Mesendoderm (in vitro differentiated cells): ENCODE results near the gene KIF18A.
"Not testable (repeated sequence)": the region's sequence is repeated elsewhere in the genome, so short reads cannot be mapped to it uniquely, and the experiment has no call there.

Experiments used
- DNase-seq: peaks from one replicate; pipeline ENCODE4 v3.0.0; 2013
- H2AK5ac ChIP-seq: 2 replicates; pipeline ENCODE4 v1.6.1; 2013; ENCODE audit warnings: low read length, inconsistent platforms
- H2BK120ac ChIP-seq: 2 replicates; pipeline ENCODE4 v1.6.1; 2013; ENCODE audit warnings: low read depth, mild to moderate bottlenecking, low read length, moderate library complexity, mixed read lengths
- H2BK15ac ChIP-seq: replicated peaks from 2 replicates; pipeline ENCODE4 v1.6.1; 2013; ENCODE audit warnings: low read depth, mild to moderate bottlenecking, moderate library complexity
- H2BK5ac ChIP-seq: 2 replicates; pipeline ENCODE4 v1.6.1; 2013; ENCODE audit warnings: low read length, inconsistent platforms
- H3K18ac ChIP-seq: 2 replicates; pipeline ENCODE4 v1.6.1; 2013; ENCODE audit warnings: mild to moderate bottlenecking, low read length, mixed read lengths
- H3K23ac ChIP-seq: one replicate; pipeline ENCODE4 v1.6.1; 2013; ENCODE audit warnings: low read length
- H3K27ac ChIP-seq: 2 replicates; pipeline ENCODE4 v1.5.1; 2013; ENCODE audit warnings: low read depth, mild to moderate bottlenecking, inconsistent platforms, low read length, moderate library complexity
- H3K27me3 ChIP-seq: 2 replicates; pipeline ENCODE4 v1.6.1; 2013; ENCODE audit warnings: low read length, control low read depth, mild to moderate bottlenecking, inconsistent platforms; ENCODE audit not compliant: insufficient read depth, poor library complexity
- H3K36me3 ChIP-seq: 2 replicates; pipeline ENCODE4 v1.6.1; 2013; ENCODE audit warnings: low read length, inconsistent platforms; ENCODE audit not compliant: control insufficient read depth, insufficient read depth
- H3K4ac ChIP-seq: one replicate; pipeline ENCODE4 v1.6.1; 2013; ENCODE audit warnings: low read depth, mild to moderate bottlenecking, low read length, moderate library complexity
- H3K4me1 ChIP-seq: 2 replicates; pipeline ENCODE4 v1.6.1; 2013; ENCODE audit warnings: low read depth, low read length, inconsistent platforms; ENCODE audit not compliant: control insufficient read depth
- H3K4me2 ChIP-seq: 2 replicates; pipeline ENCODE4 v1.6.1; 2013; ENCODE audit warnings: low read length
- H3K4me3 ChIP-seq: 2 replicates; pipeline ENCODE4 v1.5.1; 2013; ENCODE audit warnings: mild to moderate bottlenecking, low read length
- H3K56ac ChIP-seq: one replicate; pipeline ENCODE4 v1.6.1; 2013; ENCODE audit warnings: low read length
- H3K79me1 ChIP-seq: 2 replicates; pipeline ENCODE4 v1.6.1; 2013; ENCODE audit warnings: low read length, inconsistent platforms
- H3K79me2 ChIP-seq: 2 replicates; pipeline ENCODE4 v1.6.1; 2013; ENCODE audit warnings: mild to moderate bottlenecking, low read length; ENCODE audit not compliant: control insufficient read depth, insufficient read depth
- H3K9ac ChIP-seq: 2 replicates; pipeline ENCODE4 v1.6.1; 2013; ENCODE audit warnings: low read length, inconsistent platforms
- H4K5ac ChIP-seq: one replicate; pipeline ENCODE4 v1.6.1; 2013; ENCODE audit warnings: low read length
- H4K8ac ChIP-seq: one replicate; pipeline ENCODE4 v1.6.1; 2013; ENCODE audit warnings: low read depth, mild to moderate bottlenecking, control low read depth, low read length, moderate library complexity
- WGBS: extraction: QIAGEN DNeasy Blood & Tissue Kit; methylation state at CpG from one replicate; pipeline ENCODE4 v1.1.7; 2013; ENCODE audit warnings: low lambda C conversion rate, missing lambda C conversion rate; ENCODE audit not compliant: insufficient coverage; ENCODE audit errors: extremely low coverage; 5-methylcytosine and 5-hydroxymethylcytosine counted together

KIF18A gene

DNA sequence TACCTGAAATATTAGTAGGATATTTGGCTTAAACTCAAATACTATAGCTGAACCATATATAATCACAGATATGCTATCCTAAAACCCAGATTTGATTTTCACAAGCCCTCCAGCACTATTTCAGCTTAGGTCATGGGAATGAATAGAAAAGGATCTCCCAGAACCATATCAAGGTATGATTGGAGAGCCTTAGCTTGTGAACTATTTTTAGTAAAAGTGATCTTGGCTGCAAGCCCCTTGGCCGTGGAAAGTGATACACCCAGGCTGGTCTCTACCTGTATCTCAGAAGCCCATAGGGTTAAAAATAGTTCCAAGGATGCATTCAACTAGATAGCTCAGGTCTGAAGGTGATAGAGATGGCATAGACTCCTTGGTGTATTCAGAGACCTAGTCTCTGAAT is 9.7 kb downstream of the KIF18A start:
- H3K79me2 ChIP-seq: peaks cover 8% of the 10 kb centered on the region
- H3K27me3 ChIP-seq: no peaks in the 10 kb centered on the region
- H3K27ac ChIP-seq: no peak overlapping the region
- no peak overlapping the region for H4K8ac ChIP-seq
- no peaks in the 10 kb centered on the region for H3K79me1 ChIP-seq
- DNase-seq: no peak
- no peak overlapping the region for H2BK15ac ChIP-seq
- no peak overlapping the region for H3K56ac ChIP-seq
- no peak overlapping the region for H3K18ac ChIP-seq
- H3K4me1 ChIP-seq: no peaks in the 10 kb centered on the region
- no CpG with 5 or more reads among the region's 1 CpG for WGBS
- no peak overlapping the region for H2BK5ac ChIP-seq
- H3K36me3 ChIP-seq: no peaks in the 10 kb centered on the region
- H3K23ac ChIP-seq: no peak overlapping the region
- H3K4me2 ChIP-seq: no peak overlapping the region
- no peak overlapping the region for H2AK5ac ChIP-seq
- no peak overlapping the region for H3K9ac ChIP-seq
- no peak overlapping the region for H3K4ac ChIP-seq
- H4K5ac ChIP-seq: no peak overlapping the region
- H3K4me3 ChIP-seq: no peak overlapping the region
- H2BK120ac ChIP-seq: no peak overlapping the region

DNA sequence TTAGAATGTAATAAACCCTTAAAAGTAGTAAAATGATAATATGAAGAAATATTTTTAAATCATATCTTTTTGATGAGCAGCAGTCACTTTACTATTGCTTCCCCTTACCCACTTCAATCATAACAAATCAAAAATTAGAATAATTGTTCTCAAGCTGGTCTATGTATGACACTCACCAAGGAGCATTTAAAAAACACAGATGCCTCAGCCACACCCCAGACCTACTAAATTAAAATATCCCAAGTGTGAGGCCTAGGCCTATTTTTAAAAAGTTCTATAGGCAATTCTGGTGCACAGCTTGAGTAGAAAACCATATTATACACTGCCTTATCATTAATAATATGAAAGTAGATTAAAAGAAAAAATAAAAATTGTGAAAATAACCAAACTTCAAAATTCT is 15.2 kb downstream of the KIF18A start:
- no peak overlapping the region for H3K9ac ChIP-seq
- no peak overlapping the region for H4K5ac ChIP-seq
- H2BK15ac ChIP-seq: no peak overlapping the region
- no peak overlapping the region for H3K4me2 ChIP-seq
- H3K36me3 ChIP-seq: no peaks in the 10 kb centered on the region
- H3K56ac ChIP-seq: no peak overlapping the region
- DNase-seq: no peak
- H2BK5ac ChIP-seq: no peak overlapping the region
- H4K8ac ChIP-seq: no peak overlapping the region
- H2BK120ac ChIP-seq: no peak overlapping the region
- H3K4ac ChIP-seq: no peak overlapping the region
- H3K27me3 ChIP-seq: no peaks in the 10 kb centered on the region
- H3K79me1 ChIP-seq: no peaks in the 10 kb centered on the region
- no peaks in the 10 kb centered on the region for H3K4me1 ChIP-seq
- H3K4me3 ChIP-seq: no peak overlapping the region
- H3K18ac ChIP-seq: no peak overlapping the region
- H2AK5ac ChIP-seq: no peak overlapping the region
- no peak overlapping the region for H3K27ac ChIP-seq
- no peak overlapping the region for H3K23ac ChIP-seq
- no peaks in the 10 kb centered on the region for H3K79me2 ChIP-seq

- Histone ChIP-seq H3K36me3 (no peaks in the 10 kb centered on the region), H4K8ac (no peak overlapping the region), H3K23ac (no peak overlapping the region), H2BK120ac (no peak overlapping the region), H3K79me2 (no peaks in the 10 kb centered on the region), H3K79me1 (no peaks in the 10 kb centered on the region), H2AK5ac (no peak overlapping the region), H3K18ac (no peak overlapping the region), H3K9ac (no peak overlapping the region), H3K56ac (no peak overlapping the region), H3K4me3 (no peak overlapping the region), H3K4me2 (no peak overlapping the region), H2BK5ac (no peak overlapping the region), H3K4ac (no peak overlapping the region), H3K4me1 (no peaks in the 10 kb centered on the region), H3K27ac (no peak overlapping the region), H2BK15ac (no peak overlapping the region), H4K5ac (no peak overlapping the region), H3K27me3 (no peaks in the 10 kb centered on the region)
- WGBS: no CpG with 5 or more reads among the region's 2 CpGs
- no peak for DNase-seq
Measured at GRCh38 chr11:28090052-28090749, 17.8 kb downstream of the KIF18A start.

DNA sequence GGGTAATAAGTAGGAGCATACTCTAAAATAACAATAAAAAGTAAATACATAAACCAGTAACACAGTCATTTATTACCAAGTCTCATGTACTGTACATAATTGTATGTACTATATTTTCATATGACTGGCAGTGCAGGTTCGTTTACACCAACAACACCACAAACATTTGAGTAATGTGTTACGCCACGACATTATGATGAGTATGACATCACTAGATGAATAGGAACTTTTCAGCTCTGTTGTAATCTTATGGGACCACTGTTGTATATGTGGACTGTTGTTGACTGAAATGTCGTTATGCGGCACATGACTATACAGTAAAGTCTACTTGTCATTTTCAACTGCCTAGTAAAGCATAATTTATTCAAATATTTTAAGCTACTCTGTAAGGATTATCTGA is 18.6 kb downstream of the KIF18A start:
- H2BK120ac ChIP-seq: no peak overlapping the region
- H3K27me3 ChIP-seq: no peaks in the 10 kb centered on the region
- no peak overlapping the region for H3K4me3 ChIP-seq
- H3K4me2 ChIP-seq: no peak overlapping the region
- no peak overlapping the region for H2AK5ac ChIP-seq
- H2BK15ac ChIP-seq: no peak overlapping the region
- WGBS: no CpG with 5 or more reads among the region's 5 CpGs
- no peak overlapping the region for H3K23ac ChIP-seq
- no peaks in the 10 kb centered on the region for H3K36me3 ChIP-seq
- no peak overlapping the region for H3K27ac ChIP-seq
- no peak overlapping the region for H2BK5ac ChIP-seq
- no peak overlapping the region for H3K4ac ChIP-seq
- H3K79me2 ChIP-seq: no peaks in the 10 kb centered on the region
- H3K9ac ChIP-seq: no peak overlapping the region
- no peaks in the 10 kb centered on the region for H3K4me1 ChIP-seq
- H3K18ac ChIP-seq: no peak overlapping the region
- DNase-seq: no peak
- H3K79me1 ChIP-seq: no peaks in the 10 kb centered on the region
- no peak overlapping the region for H3K56ac ChIP-seq
- H4K5ac ChIP-seq: no peak overlapping the region
- H4K8ac ChIP-seq: no peak overlapping the region

DNA sequence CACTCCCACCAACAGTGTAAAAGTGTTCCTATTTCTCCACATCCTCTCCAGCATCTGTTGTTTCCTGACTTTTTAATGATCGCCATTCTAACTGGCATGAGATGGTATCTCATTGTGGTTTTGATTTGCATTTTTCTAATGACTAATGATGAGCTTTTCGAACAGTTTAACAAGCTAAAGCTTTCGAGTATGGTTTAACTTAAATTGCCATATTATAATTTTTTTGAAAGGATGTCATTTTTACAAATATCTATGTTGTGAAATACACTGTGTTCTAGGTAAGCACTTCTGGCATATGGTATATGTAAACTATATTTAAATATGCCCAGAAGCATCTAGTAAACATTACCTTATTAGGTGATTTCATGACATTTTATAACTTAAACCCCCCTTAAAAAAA is 20.3 kb downstream of the KIF18A start:
- WGBS: no CpG with 5 or more reads among the region's 3 CpGs
- H2BK120ac ChIP-seq, H4K8ac ChIP-seq, H3K27me3 ChIP-seq, H3K23ac ChIP-seq, DNase-seq, H3K79me1 ChIP-seq, H3K4me3 ChIP-seq, H2BK5ac ChIP-seq, H2BK15ac ChIP-seq, H3K4me2 ChIP-seq, H3K79me2 ChIP-seq, H3K18ac ChIP-seq, H3K4me1 ChIP-seq, H2AK5ac ChIP-seq, H3K36me3 ChIP-seq, H3K9ac ChIP-seq, H4K5ac ChIP-seq, H3K4ac ChIP-seq, H3K27ac ChIP-seq, H3K56ac ChIP-seq: not testable (repeated sequence)

DNA sequence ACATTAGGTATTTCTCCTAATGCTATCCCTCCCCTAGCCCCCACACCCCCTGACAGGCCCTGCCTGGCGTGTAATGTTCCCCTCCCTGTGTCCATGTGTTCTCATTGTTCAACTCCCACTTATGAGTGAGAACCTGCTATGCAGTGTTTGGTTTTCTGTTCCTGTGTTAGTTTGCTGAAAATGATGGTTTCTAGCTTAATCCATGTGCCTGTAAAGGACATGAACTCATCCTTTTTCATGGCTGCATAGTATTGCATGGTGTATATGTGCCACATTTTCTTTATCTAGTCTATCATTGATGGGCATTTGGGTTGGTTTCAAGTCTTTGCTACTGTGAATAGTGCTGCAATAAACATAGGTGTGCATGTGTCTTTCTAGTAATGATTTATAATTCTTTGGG is 20.8 kb downstream of the KIF18A start:
- H3K27me3 ChIP-seq, H2BK15ac ChIP-seq, H3K9ac ChIP-seq, H3K36me3 ChIP-seq, H3K27ac ChIP-seq, H4K5ac ChIP-seq, H3K4me2 ChIP-seq, H2BK120ac ChIP-seq, H3K23ac ChIP-seq, H3K79me2 ChIP-seq, H3K18ac ChIP-seq, H2AK5ac ChIP-seq, H3K4me1 ChIP-seq, H3K56ac ChIP-seq, H3K4ac ChIP-seq, H3K79me1 ChIP-seq, H2BK5ac ChIP-seq, H3K4me3 ChIP-seq, DNase-seq, H4K8ac ChIP-seq: not testable (repeated sequence)
- WGBS: no CpG with 5 or more reads among the region's 1 CpG
